ENCODE results near the gene PRTFDC1. TPM values are rescaled to one million over a fixed set of nuclear protein-coding genes. Genes with fewer than 3 reads are reported as not detected.

Gene PRTFDC1
- total RNA-seq, 2 donors from 2014 or later: 0.80 to 2.0 TPM

GRCh38 chr10:24901686-24902399, 50.6 kb downstream of the PRTFDC1 start:
- Histone ChIP-seq H3K27me3 (replicated peaks; ENCODE audit: insufficient read depth) (no peaks in the 10 kb centered on the region), H3K36me3 (no peaks in the 10 kb centered on the region), H3K4me3 (no peak overlapping the region), H3K27ac (no peak overlapping the region), H3K9me3 (no peaks in the 10 kb centered on the region), H3K4me1 (replicated peaks) (no peaks in the 10 kb centered on the region)
- WGBS: 50% methylated on average over 5 of the region's 5 CpGs
- no peak for DNase-seq (ENCODE audit: low spot score)
- no peak for TF ChIP-seq CTCF (IDR thresholded peaks at IDR 0.05)
- no peak for TF ChIP-seq POLR2AphosphoS5 (IDR thresholded peaks at IDR 0.05)
- no peak for TF ChIP-seq POLR2A (IDR thresholded peaks at IDR 0.05)
- intact Hi-C loops (cut with DNase I): no loop called here

- H3K27me3 ChIP-seq (replicated peaks; ENCODE audit: insufficient read depth): no peaks in the 10 kb centered on the region
- no peak overlapping the region for H3K4me3 ChIP-seq
- no peaks in the 10 kb centered on the region for H3K9me3 ChIP-seq
- no peak for DNase-seq (ENCODE audit: low spot score)
- WGBS: 81% methylated on average over 7 of the region's 7 CpGs
- no peak overlapping the region for H3K27ac ChIP-seq
- no peaks in the 10 kb centered on the region for H3K36me3 ChIP-seq
- H3K4me1 ChIP-seq (replicated peaks): no peaks in the 10 kb centered on the region
- intact Hi-C loops (cut with DNase I): no loop called here
- TF ChIP-seq POLR2A (IDR thresholded peaks at IDR 0.05) (no peak), POLR2AphosphoS5 (IDR thresholded peaks at IDR 0.05) (no peak), CTCF (IDR thresholded peaks at IDR 0.05) (no peak)
Observed at GRCh38 chr10:24900888-24901685, 51.3 kb downstream of the PRTFDC1 start.

- no peaks in the 10 kb centered on the region for H3K36me3 ChIP-seq
- no peak overlapping the region for H3K27ac ChIP-seq
- WGBS: 83% methylated on average over 2 of the region's 2 CpGs
- no peaks in the 10 kb centered on the region for H3K27me3 ChIP-seq (replicated peaks; ENCODE audit: insufficient read depth)
- TF ChIP-seq CTCF (IDR thresholded peaks at IDR 0.05): no peak
- no peak for TF ChIP-seq POLR2A (IDR thresholded peaks at IDR 0.05)
- TF ChIP-seq POLR2AphosphoS5 (IDR thresholded peaks at IDR 0.05): no peak
- no peak overlapping the region for H3K4me3 ChIP-seq
- no peaks in the 10 kb centered on the region for H3K4me1 ChIP-seq (replicated peaks)
- no peaks in the 10 kb centered on the region for H3K9me3 ChIP-seq
- DNase-seq (ENCODE audit: low spot score): no peak
- intact Hi-C loops (cut with DNase I): no loop called here
Observed at GRCh38 chr10:24899571-24899970, 52.8 kb downstream of the PRTFDC1 start.

GRCh38 chr10:24898501-24898900, 53.9 kb downstream of the PRTFDC1 start:
- TF ChIP-seq CTCF (IDR thresholded peaks at IDR 0.05): no peak
- TF ChIP-seq POLR2AphosphoS5 (IDR thresholded peaks at IDR 0.05): no peak
- no peaks in the 10 kb centered on the region for H3K9me3 ChIP-seq
- H3K27me3 ChIP-seq (replicated peaks; ENCODE audit: insufficient read depth): no peaks in the 10 kb centered on the region
- no peaks in the 10 kb centered on the region for H3K4me1 ChIP-seq (replicated peaks)
- DNase-seq (ENCODE audit: low spot score): no peak
- intact Hi-C loops (cut with DNase I): no loop called here
- H3K27ac ChIP-seq: no peak overlapping the region
- H3K4me3 ChIP-seq: no peak overlapping the region
- 100% methylated on average over 2 of the region's 2 CpGs for WGBS
- H3K36me3 ChIP-seq: no peaks in the 10 kb centered on the region
